Caco-2 (cell line): ENCODE measurements around the gene CTCFL. TPM values are rescaled to one million over a fixed set of nuclear protein-coding genes. Genes with fewer than 3 reads are reported as not detected.

Experiments used
- BruUV-seq: library from RNA; stranded (reverse); fragments of 400-500 nt; replicated peaks from 2 replicates; lab custom pipeline; 2021; lab: Mats Ljungman, UMichigan
- CTCF ChIA-PET: fragments of 300-600 bp; sonication (Branson Sonifier 250); formaldehyde crosslinking; loops from one replicate; lab custom pipeline; 2022; ENCODE audit warnings: antibody characterized with exemption; lab: Charles Lee
- POLR2A ChIA-PET: fragments of 300-600 bp; sonication (Branson Sonifier 250); formaldehyde crosslinking; loops from one replicate; lab custom pipeline; 2022; ENCODE audit warnings: antibody characterized with exemption; lab: Charles Lee
- DNase-seq, 2 experiments: peaks; one replicate each; pipeline versions ENCODE4 v3.0.0 to v3.0.0-alpha.2; 2020 to 2022
- H3K27me3 ChIP-seq: replicated peaks from 2 replicates; pipeline ENCODE4 v1.6.0; 2011; ENCODE audit warnings: low read length; ENCODE audit not compliant: control insufficient read depth, insufficient read depth
- H3K36me3 ChIP-seq: 2 replicates; pipeline ENCODE4 v1.5.1; 2011; ENCODE audit warnings: low read length; ENCODE audit not compliant: control insufficient read depth, insufficient read depth
- H3K4me1 ChIP-seq: fragments of 250-450 bp; sonication (Bioruptor Pico); 2 replicates; pipeline ENCODE4 v1.5.1; 2020; ENCODE audit warnings: mild to moderate bottlenecking
- H3K4me3 ChIP-seq: 2 replicates; pipeline ENCODE4 v1.5.1; 2011; ENCODE audit warnings: low read depth, mild to moderate bottlenecking, control low read depth, low read length
- H3K9me3 ChIP-seq: fragments of 250-450 bp; sonication (Bioruptor Pico); 2 replicates; pipeline ENCODE4 v1.5.1; 2020; ENCODE audit warnings: mild to moderate bottlenecking, moderate library complexity
- H3K27ac Mint-ChIP-seq: one replicate; pipeline ENCODE4 v1.8.0; 2022; ENCODE audit warnings: mixed read lengths; ENCODE audit not compliant: unreplicated experiment
- H3K27me3 Mint-ChIP-seq: one replicate; pipeline ENCODE4 v1.8.0; 2022; ENCODE audit warnings: mixed read lengths; ENCODE audit not compliant: insufficient read depth, unreplicated experiment
- H3K36me3 Mint-ChIP-seq: one replicate; pipeline ENCODE4 v1.8.0; 2022; ENCODE audit warnings: mild to moderate bottlenecking, mixed read lengths; ENCODE audit not compliant: insufficient read depth, unreplicated experiment
- H3K4me1 Mint-ChIP-seq: one replicate; pipeline ENCODE4 v1.8.0; 2022; ENCODE audit warnings: low read depth, mixed read lengths; ENCODE audit not compliant: unreplicated experiment
- H3K4me3 Mint-ChIP-seq: one replicate; pipeline ENCODE4 v1.8.0; 2022; ENCODE audit warnings: mild to moderate bottlenecking, moderate library complexity, mixed read lengths; ENCODE audit not compliant: unreplicated experiment
- H3K9me3 Mint-ChIP-seq: one replicate; pipeline ENCODE4 v1.8.0; 2022; ENCODE audit warnings: mixed read lengths; ENCODE audit not compliant: unreplicated experiment
- intact Hi-C: fragments of 100-400 bp; cut with micrococcal nuclease; formaldehyde crosslinking; loops from one replicate; pipeline ENCODE4 v1.10.0; 2022; ENCODE audit not compliant: unreplicated experiment
- total RNA-seq: library from RNA; stranded (reverse); gene quantifications from 2 replicates; pipeline ENCODE4 v1.2.3, GENCODE V29; 2022
- TF ChIP-seq, protein P1 (sequence below), 2 experiments: fragments of 200-600 bp in 1 of 2; IDR thresholded peaks; 1 replicate in 1 of 2; 2 replicates in 1 of 2; pipeline versions ENCODE4 v1.5.1 to v1.8.0; 2011 to 2022; ENCODE audit warnings: antibody characterized with exemption in 1 of 2, control low read depth in 1 of 2, inconsistent platforms in 1 of 2, low read depth in 1 of 2, low read length in 1 of 2, mild to moderate bottlenecking in 1 of 2, moderate library complexity in 1 of 2; ENCODE audit not compliant: insufficient read depth in 1 of 2, severe bottlenecking in 1 of 2, unreplicated experiment in 1 of 2

Gene CTCFL
- total RNA-seq, 1 experiment from 2014 or later, result not detected

DNA sequence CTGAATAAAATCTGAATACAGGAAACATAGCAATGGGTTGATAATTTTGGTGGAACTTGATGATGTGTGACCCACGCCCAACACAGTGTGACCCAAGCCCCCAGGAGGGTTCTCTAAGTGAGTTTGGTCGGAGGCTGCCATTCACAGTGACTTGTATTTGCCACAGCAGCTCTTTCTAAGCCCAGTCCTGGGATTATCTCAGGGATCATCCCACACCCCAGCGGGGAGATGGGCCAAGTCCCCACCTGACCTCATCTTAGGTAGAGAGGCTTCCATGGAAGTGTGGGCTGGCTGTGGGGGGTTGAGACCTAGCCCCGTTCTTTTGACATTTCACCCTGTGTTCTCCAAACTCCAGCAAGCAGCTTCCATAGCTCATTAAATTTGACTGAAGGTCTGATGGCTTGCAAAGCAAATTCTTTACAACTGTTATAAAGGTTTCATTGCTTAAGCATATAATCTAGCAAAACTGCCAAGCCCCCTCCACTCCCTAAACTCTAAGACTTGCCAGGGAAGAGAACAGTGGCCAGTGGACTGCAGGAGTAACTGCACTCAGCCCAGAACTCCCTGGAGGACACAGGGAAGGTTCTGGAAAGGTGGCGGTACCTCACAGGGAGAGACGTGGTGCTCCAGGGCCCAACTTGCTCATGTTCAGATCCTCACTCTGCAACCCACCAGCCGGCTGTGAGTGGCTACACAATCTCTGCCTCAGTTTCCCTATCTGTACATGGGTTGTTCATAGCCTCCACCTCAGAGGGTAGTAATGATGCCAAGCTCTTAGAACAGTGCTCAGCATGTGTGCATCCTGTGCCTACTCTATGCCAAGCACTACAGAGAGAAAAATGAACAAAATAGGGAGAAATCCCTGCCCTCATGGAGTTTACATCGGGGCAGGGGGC is 35.0 kb upstream of the CTCFL start:
- POLR2A ChIA-PET, result no interaction called here
- H3K4me3 ChIP-seq, result no peak overlapping the region

DNA sequence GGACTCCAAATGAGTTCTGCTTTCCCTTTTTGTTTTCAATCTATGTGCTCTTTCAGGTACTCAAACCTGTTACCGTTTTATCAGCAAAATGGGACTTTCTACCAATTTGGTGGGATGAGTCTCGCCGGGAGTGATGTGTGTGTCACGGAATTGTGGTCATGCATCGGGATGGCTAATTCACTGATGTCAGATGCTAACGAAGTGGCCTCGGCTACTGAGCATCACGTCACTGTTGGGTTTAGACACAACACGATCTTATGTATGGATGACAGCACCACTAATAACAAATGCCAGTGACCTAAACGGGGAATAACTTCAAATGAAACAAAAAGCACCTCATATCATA is 34.3 kb upstream of the CTCFL start:
- peaks cover 6% of the 10 kb centered on the region for H3K4me1 Mint-ChIP-seq
- CTCF ChIA-PET, result interaction anchor here (2.0 to 2.1 kb wide), 2 partner anchors 15 to 32 kb away, joined by 4 to 5 read pairs; no protein-coding TSS in a partner anchor
- TF ChIP-seq, protein P1, sequence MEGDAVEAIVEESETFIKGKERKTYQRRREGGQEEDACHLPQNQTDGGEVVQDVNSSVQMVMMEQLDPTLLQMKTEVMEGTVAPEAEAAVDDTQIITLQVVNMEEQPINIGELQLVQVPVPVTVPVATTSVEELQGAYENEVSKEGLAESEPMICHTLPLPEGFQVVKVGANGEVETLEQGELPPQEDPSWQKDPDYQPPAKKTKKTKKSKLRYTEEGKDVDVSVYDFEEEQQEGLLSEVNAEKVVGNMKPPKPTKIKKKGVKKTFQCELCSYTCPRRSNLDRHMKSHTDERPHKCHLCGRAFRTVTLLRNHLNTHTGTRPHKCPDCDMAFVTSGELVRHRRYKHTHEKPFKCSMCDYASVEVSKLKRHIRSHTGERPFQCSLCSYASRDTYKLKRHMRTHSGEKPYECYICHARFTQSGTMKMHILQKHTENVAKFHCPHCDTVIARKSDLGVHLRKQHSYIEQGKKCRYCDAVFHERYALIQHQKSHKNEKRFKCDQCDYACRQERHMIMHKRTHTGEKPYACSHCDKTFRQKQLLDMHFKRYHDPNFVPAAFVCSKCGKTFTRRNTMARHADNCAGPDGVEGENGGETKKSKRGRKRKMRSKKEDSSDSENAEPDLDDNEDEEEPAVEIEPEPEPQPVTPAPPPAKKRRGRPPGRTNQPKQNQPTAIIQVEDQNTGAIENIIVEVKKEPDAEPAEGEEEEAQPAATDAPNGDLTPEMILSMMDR (IDR thresholded peaks at IDR 0.05; ENCODE audit: insufficient read depth in 1 of 2, low read depth in 1 of 2, low read length in 1 of 2, severe bottlenecking in 1 of 2, unreplicated experiment in 1 of 2), result no peak
- Histone ChIP-seq H3K4me1 (peaks cover 24% of the 10 kb centered on the region; the same call in 1 of the 2 replicates), H3K9me3 (peaks cover 4% of the 10 kb centered on the region; the same call in 1 of the 2 replicates), H3K27me3 (no peaks in the 10 kb centered on the region), H3K36me3 (no peaks in the 10 kb centered on the region), H3K4me3 (no peak overlapping the region)
- no peaks in the 10 kb centered on the region for H3K9me3 Mint-ChIP-seq
- H3K27ac Mint-ChIP-seq, result no peak overlapping the region
- intact Hi-C loops, result no loop called here
- no peaks in the 10 kb centered on the region for H3K36me3 Mint-ChIP-seq
- POLR2A ChIA-PET, result no interaction called here
- no TSS peak for BruUV-seq
- H3K27me3 Mint-ChIP-seq, result peaks cover 27% of the 10 kb centered on the region
- H3K4me3 Mint-ChIP-seq, result no peak overlapping the region
- no peak for DNase-seq

More for the DNA sequence above, 35.0 kb upstream of the CTCFL start:
- H3K27me3 Mint-ChIP-seq, result peaks cover 30% of the 10 kb centered on the region
- peaks cover 24% of the 10 kb centered on the region; the same call in 1 of the 2 replicates for H3K4me1 ChIP-seq
- DNase-seq, result no peak
- CTCF ChIA-PET, result interaction anchor here (2.0 to 2.1 kb wide), 2 partner anchors 14 to 33 kb away, joined by 4 to 5 read pairs; no protein-coding TSS in a partner anchor
- H3K36me3 Mint-ChIP-seq, result no peaks in the 10 kb centered on the region
- H3K27ac Mint-ChIP-seq, result no peak overlapping the region
- TF ChIP-seq, protein P1 (IDR thresholded peaks at IDR 0.05; ENCODE audit: insufficient read depth in 1 of 2, low read depth in 1 of 2, low read length in 1 of 2, severe bottlenecking in 1 of 2, unreplicated experiment in 1 of 2), result no peak
- no peak overlapping the region for H3K4me3 Mint-ChIP-seq
- no peaks in the 10 kb centered on the region for H3K9me3 Mint-ChIP-seq
- no TSS peak for BruUV-seq
- H3K27me3 ChIP-seq, result no peaks in the 10 kb centered on the region
- peaks cover 4% of the 10 kb centered on the region; the same call in 1 of the 2 replicates for H3K9me3 ChIP-seq
- H3K36me3 ChIP-seq, result no peaks in the 10 kb centered on the region
- intact Hi-C loops, result loop anchor here (2.0 kb wide), 1 partner anchor 21 kb away; no protein-coding TSS in a partner anchor
- peaks cover 6% of the 10 kb centered on the region for H3K4me1 Mint-ChIP-seq

DNA sequence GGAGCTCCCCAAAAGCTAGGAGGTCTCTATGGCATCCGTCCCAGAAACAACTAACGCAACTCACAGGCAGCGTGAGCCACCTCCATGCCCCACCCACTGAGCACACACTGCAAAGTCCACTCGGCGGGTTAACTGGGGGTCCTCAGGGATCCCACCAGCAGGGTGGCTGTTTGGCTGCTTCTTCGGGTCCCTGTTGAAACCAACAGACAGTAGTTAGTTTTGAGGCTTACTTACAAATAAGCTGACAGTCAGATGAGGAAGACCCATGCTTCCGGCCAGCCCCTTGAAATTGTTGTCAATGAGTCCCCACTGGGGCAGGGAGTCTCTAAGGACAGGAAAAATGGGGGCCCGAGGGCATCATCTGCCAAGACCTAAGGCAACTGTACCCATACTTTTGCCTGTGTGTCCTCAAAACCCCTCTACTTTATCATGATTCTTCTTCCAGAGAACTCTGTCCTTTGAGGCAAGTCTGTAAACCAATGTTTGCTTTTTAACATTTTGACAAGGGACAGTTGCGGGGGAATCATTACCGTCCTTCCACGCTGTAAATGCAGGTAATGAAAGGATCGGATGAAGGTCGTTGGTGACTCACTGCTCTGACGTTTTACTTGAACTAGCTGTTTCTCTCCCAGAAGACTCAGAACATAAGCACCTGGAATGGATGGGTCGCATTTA is 33.8 kb upstream of the CTCFL start:
- no TSS peak for BruUV-seq
- H3K36me3 ChIP-seq, result no peaks in the 10 kb centered on the region
- DNase-seq, result no peak
- peaks cover 6% of the 10 kb centered on the region for H3K4me1 Mint-ChIP-seq
- TF ChIP-seq, protein P1 (IDR thresholded peaks at IDR 0.05; ENCODE audit: insufficient read depth in 1 of 2, low read depth in 1 of 2, low read length in 1 of 2, severe bottlenecking in 1 of 2, unreplicated experiment in 1 of 2), result no peak
- no peaks in the 10 kb centered on the region for H3K9me3 Mint-ChIP-seq
- H3K27ac Mint-ChIP-seq, result no peak overlapping the region
- H3K36me3 Mint-ChIP-seq, result no peaks in the 10 kb centered on the region
- H3K27me3 Mint-ChIP-seq, result peaks cover 32% of the 10 kb centered on the region
- CTCF ChIA-PET, result interaction anchor here (0.6 to 2.1 kb wide), 3 partner anchors 15 to 64 kb away, joined by 3 to 5 read pairs (median 4); no protein-coding TSS in a partner anchor
- intact Hi-C loops, result no loop called here
- POLR2A ChIA-PET, result no interaction called here
- no peak overlapping the region for H3K4me3 Mint-ChIP-seq
- H3K4me3 ChIP-seq, result no peak overlapping the region
- peaks cover 4% of the 10 kb centered on the region; the same call in 1 of the 2 replicates for H3K9me3 ChIP-seq
- H3K4me1 ChIP-seq, result peaks cover 24% of the 10 kb centered on the region; the same call in 1 of the 2 replicates
- no peaks in the 10 kb centered on the region for H3K27me3 ChIP-seq
